ENCODE measurements around the gene CDH11.

GRCh38 chr16:65104471-65104870 lies 17.4 kb downstream of the CDH11 start:
- no peak for TF ChIP-seq CTCF (IDR thresholded peaks at IDR 0.05; ENCODE audit: insufficient read depth, low read length)
- no peak for TF ChIP-seq POLR2AphosphoS5 (IDR thresholded peaks at IDR 0.05; ENCODE audit: low read depth)
- no peak for TF ChIP-seq REST (IDR thresholded peaks at IDR 0.05; ENCODE audit: insufficient replicate concordance, low read depth)
- TF ChIP-seq SPI1 (IDR thresholded peaks at IDR 0.05; ENCODE audit: borderline replicate concordance, low read depth): no peak
